Cerebellar cortex (tissue), 1 donor: ENCODE measurements around the gene MED25.
A peak's percentile ranks its signal among the peaks of the same experiment; 100 is the strongest.

ENCODE experiments used
- DNase-seq: peaks from one replicate; pipeline ENCODE4 v3.0.0-alpha.2; 2015; ENCODE audit warnings: low spot score

The MED25 gene

GRCh38 chr19:49844138-49845095 is 26.3 kb downstream of the MED25 start:
- no peak for DNase-seq

GRCh38 chr19:49845414-49845813 is 27.3 kb downstream of the MED25 start:
- DNase-seq: no peak

GRCh38 chr19:49846408-49846807 is 28.3 kb downstream of the MED25 start:
- DNase-seq: no peak

GRCh38 chr19:49847731-49848696 is 29.9 kb downstream of the MED25 start:
- no peak for DNase-seq

GRCh38 chr19:49848938-49849337 is 30.8 kb downstream of the MED25 start:
- no peak for DNase-seq

GRCh38 chr19:49849433-49850220 is 31.5 kb downstream of the MED25 start:
- no peak for DNase-seq

- no peak for DNase-seq
These were observed 32.1 kb downstream of the MED25 start for GRCh38 chr19:49850221-49850486.

GRCh38 chr19:49850487-49851342 is 32.6 kb downstream of the MED25 start, which contains the start of gene PTOV1:
Gene PTOV1, plus strand, starts transcription at chr19:49851159.
- DNase-seq: peak; percentile 95

- no peak for DNase-seq
These were observed 33.6 kb downstream of the MED25 start for GRCh38 chr19:49851456-49852259.

- DNase-seq: no peak
These were observed 34.6 kb downstream of the MED25 start for GRCh38 chr19:49852631-49853126.

GRCh38 chr19:49853852-49854377 is 35.8 kb downstream of the MED25 start:
- DNase-seq: no peak

GRCh38 chr19:49854378-49855263 is 36.5 kb downstream of the MED25 start:
- DNase-seq: no peak

GRCh38 chr19:49855277-49855675 is 37.2 kb downstream of the MED25 start:
- no peak for DNase-seq

- peak; percentile 56 for DNase-seq
These were observed 37.8 kb downstream of the MED25 start for GRCh38 chr19:49855676-49856573.

- DNase-seq: no peak
These were observed 38.5 kb downstream of the MED25 start for GRCh38 chr19:49856574-49857021.

GRCh38 chr19:49857061-49857837 is 39.2 kb downstream of the MED25 start:
- DNase-seq: peak; percentile 61

GRCh38 chr19:49857838-49858087 is 39.7 kb downstream of the MED25 start:
- no peak for DNase-seq
